MCF 10A (cell line): Measurements from ENCODE around the gene COG3. TPM values are rescaled to one million over a fixed set of nuclear protein-coding genes. Genes with fewer than 3 reads are reported as not detected.

Experiments used
- BruUV-seq: library from RNA; stranded (reverse); fragments of 400-500 nt; replicated peaks from 2 replicates; lab custom pipeline; 2021; lab: Mats Ljungman, UMichigan
- CTCF ChIA-PET: fragments of 300-600 bp; sonication (Branson Sonifier 250); formaldehyde crosslinking; extraction: SDS; loops from one replicate; lab custom pipeline; 2021; ENCODE audit warnings: antibody characterized with exemption, inconsistent platforms; lab: Yijun Ruan, JAX
- POLR2A ChIA-PET: fragments of 300-600, 350-650 bp; sonication (Branson Sonifier 250); formaldehyde crosslinking; extraction: SDS; loops from one replicate; lab custom pipeline; 2020; ENCODE audit warnings: antibody characterized with exemption, inconsistent platforms; lab: Yijun Ruan, JAX
- DNase-seq: peaks from one replicate; pipeline ENCODE4 v3.0.0-alpha.2; 2018; ENCODE audit not compliant: unreplicated experiment
- H3K27ac Mint-ChIP-seq: one replicate; pipeline ENCODE4 v1.8.0; 2022; ENCODE audit warnings: mild to moderate bottlenecking, low read depth, mixed read lengths; ENCODE audit not compliant: unreplicated experiment
- H3K27me3 Mint-ChIP-seq: one replicate; pipeline ENCODE4 v1.8.0; 2022; ENCODE audit warnings: mixed read lengths; ENCODE audit not compliant: insufficient read depth, unreplicated experiment
- H3K36me3 Mint-ChIP-seq: one replicate; pipeline ENCODE4 v1.8.0; 2022; ENCODE audit warnings: mild to moderate bottlenecking, moderate library complexity, mixed read lengths; ENCODE audit not compliant: insufficient read depth, unreplicated experiment
- H3K4me1 Mint-ChIP-seq: one replicate; pipeline ENCODE4 v1.8.0; 2022; ENCODE audit warnings: mixed read lengths; ENCODE audit not compliant: insufficient read depth, unreplicated experiment
- H3K4me3 Mint-ChIP-seq: one replicate; pipeline ENCODE4 v1.8.0; 2022; ENCODE audit warnings: mild to moderate bottlenecking, moderate library complexity, mixed read lengths; ENCODE audit not compliant: unreplicated experiment
- H3K9me3 Mint-ChIP-seq: one replicate; pipeline ENCODE4 v1.8.0; 2022; ENCODE audit warnings: mixed read lengths; ENCODE audit not compliant: unreplicated experiment
- intact Hi-C: fragments of 100-400 bp; cut with micrococcal nuclease; formaldehyde crosslinking; loops from 2 replicates; pipeline ENCODE4 v1.14.1; 2022
- total RNA-seq: library from RNA; stranded (reverse); gene quantifications from 2 replicates; pipeline ENCODE4 v1.2.3, GENCODE V29; 2022
- TF ChIP-seq, protein P1 (sequence below): fragments of 200-600 bp; IDR thresholded peaks from one replicate; pipeline ENCODE4 v1.8.0; 2022; ENCODE audit warnings: antibody characterized with exemption, mild to moderate bottlenecking; ENCODE audit not compliant: unreplicated experiment

The COG3 gene
- total RNA-seq, 1 experiment from 2014 or later = 44.1 TPM

GRCh38 chr13:45519493-45519892 is 54.8 kb downstream of the COG3 start:
- DNase-seq = no peak
- CTCF ChIA-PET = interaction anchor here (0.6 to 1.4 kb wide), 2 partner anchors 13 to 66 kb away, joined by 3 read pairs; no protein-coding TSS in a partner anchor
- no peak overlapping the region for H3K27ac Mint-ChIP-seq
- BruUV-seq = no TSS peak
- H3K4me1 Mint-ChIP-seq = peaks cover 19% of the 10 kb centered on the region
- no peaks in the 10 kb centered on the region for H3K9me3 Mint-ChIP-seq
- no peak overlapping the region for H3K4me3 Mint-ChIP-seq
- H3K27me3 Mint-ChIP-seq = no peaks in the 10 kb centered on the region
- intact Hi-C loops = no loop called here
- TF ChIP-seq, protein P1, sequence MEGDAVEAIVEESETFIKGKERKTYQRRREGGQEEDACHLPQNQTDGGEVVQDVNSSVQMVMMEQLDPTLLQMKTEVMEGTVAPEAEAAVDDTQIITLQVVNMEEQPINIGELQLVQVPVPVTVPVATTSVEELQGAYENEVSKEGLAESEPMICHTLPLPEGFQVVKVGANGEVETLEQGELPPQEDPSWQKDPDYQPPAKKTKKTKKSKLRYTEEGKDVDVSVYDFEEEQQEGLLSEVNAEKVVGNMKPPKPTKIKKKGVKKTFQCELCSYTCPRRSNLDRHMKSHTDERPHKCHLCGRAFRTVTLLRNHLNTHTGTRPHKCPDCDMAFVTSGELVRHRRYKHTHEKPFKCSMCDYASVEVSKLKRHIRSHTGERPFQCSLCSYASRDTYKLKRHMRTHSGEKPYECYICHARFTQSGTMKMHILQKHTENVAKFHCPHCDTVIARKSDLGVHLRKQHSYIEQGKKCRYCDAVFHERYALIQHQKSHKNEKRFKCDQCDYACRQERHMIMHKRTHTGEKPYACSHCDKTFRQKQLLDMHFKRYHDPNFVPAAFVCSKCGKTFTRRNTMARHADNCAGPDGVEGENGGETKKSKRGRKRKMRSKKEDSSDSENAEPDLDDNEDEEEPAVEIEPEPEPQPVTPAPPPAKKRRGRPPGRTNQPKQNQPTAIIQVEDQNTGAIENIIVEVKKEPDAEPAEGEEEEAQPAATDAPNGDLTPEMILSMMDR = no peak
- POLR2A ChIA-PET = no interaction called here
- peaks cover 90% of the 10 kb centered on the region for H3K36me3 Mint-ChIP-seq

GRCh38 chr13:45521297-45521696 is 56.6 kb downstream of the COG3 start:
- DNase-seq = peak; percentile 25
- Mint-ChIP-seq H3K27ac (peak overlapping the region; percentile 59), H3K4me1 (peaks cover 19% of the 10 kb centered on the region), H3K9me3 (no peaks in the 10 kb centered on the region), H3K4me3 (no peak overlapping the region), H3K27me3 (no peaks in the 10 kb centered on the region), H3K36me3 (peaks cover 91% of the 10 kb centered on the region)
- ChIA-PET POLR2A (interaction anchor here (0.7 kb wide), 1 partner anchor 14 kb away, joined by 3 read pairs; no protein-coding TSS in a partner anchor), CTCF (interaction anchor here (0.6 to 1.1 kb wide), 4 partner anchors 13 to 1801 kb away, joined by 3 to 4 read pairs (median 3); no protein-coding TSS in a partner anchor)
- no TSS peak for BruUV-seq
- intact Hi-C loops = no loop called here
- TF ChIP-seq, protein P1 = no peak

GRCh38 chr13:45522571-45522970 is 57.8 kb downstream of the COG3 start:
- CTCF ChIA-PET = interaction anchor here (0.6 to 1.1 kb wide), 3 partner anchors 11 to 650 kb away, joined by 3 to 6 read pairs (median 4); no protein-coding TSS in a partner anchor
- H3K9me3 Mint-ChIP-seq = no peaks in the 10 kb centered on the region
- H3K27ac Mint-ChIP-seq = no peak overlapping the region
- TF ChIP-seq, protein P1 = no peak
- no peak overlapping the region for H3K4me3 Mint-ChIP-seq
- DNase-seq = no peak
- H3K36me3 Mint-ChIP-seq = peaks cover 96% of the 10 kb centered on the region
- BruUV-seq = no TSS peak
- peaks cover 26% of the 10 kb centered on the region for H3K4me1 Mint-ChIP-seq
- no peaks in the 10 kb centered on the region for H3K27me3 Mint-ChIP-seq
- intact Hi-C loops = no loop called here
- POLR2A ChIA-PET = no interaction called here

- H3K27ac Mint-ChIP-seq = peak overlapping the region; percentile 31
Observed at GRCh38 chr13:45527699-45528462, 63.1 kb downstream of the COG3 start.

More at GRCh38 chr13:45527699-45528462, 63.1 kb downstream of the COG3 start:
- no peak for DNase-seq
- Mint-ChIP-seq H3K36me3 (peaks cover 94% of the 10 kb centered on the region), H3K9me3 (no peaks in the 10 kb centered on the region), H3K4me3 (no peak overlapping the region), H3K4me1 (peaks cover 10% of the 10 kb centered on the region), H3K27me3 (no peaks in the 10 kb centered on the region)
- TF ChIP-seq, protein P1 = no peak
- intact Hi-C loops = no loop called here
- no TSS peak for BruUV-seq
- POLR2A ChIA-PET = interaction anchor here (1.2 to 1.9 kb wide), 2 partner anchors 12 to 62 kb away, joined by 3 to 5 read pairs; no protein-coding TSS in a partner anchor
- CTCF ChIA-PET = interaction anchor here (0.6 kb wide), 1 partner anchor 632 kb away, joined by 4 read pairs; no protein-coding TSS in a partner anchor
